Measurements from ENCODE around the gene TBC1D5.
"Not testable (repeated sequence)": the region's sequence is repeated elsewhere in the genome, so short reads cannot be mapped to it uniquely, and the experiment has no call there.

Gene TBC1D5

GRCh38 chr3:17707813-17708543 is 34.5 kb downstream of the TBC1D5 start:
- DNase-seq: no peak

- DNase-seq: not testable (repeated sequence)
These were observed 36.4 kb downstream of the TBC1D5 start for GRCh38 chr3:17705991-17706390.

DNA sequence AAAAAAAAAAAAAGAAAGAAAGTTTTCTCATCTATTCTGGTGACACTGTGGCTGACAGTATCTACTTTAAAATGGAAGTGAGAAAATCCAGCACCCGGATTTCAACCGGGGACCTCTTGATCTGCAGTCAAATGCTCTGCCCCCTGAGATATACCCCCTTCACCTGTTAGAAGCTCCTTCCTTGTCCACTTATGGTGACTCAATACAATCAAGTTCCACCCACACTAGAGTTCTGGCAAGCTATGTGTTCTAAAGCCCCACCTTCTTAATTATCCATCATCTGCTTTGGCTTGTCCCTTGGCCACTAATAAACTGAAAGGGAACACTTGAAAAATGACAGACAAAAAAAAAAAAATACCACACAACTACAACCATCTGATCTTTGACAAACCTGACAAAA is 42.6 kb downstream of the TBC1D5 start:
- DNase-seq: not testable (repeated sequence)

DNA sequence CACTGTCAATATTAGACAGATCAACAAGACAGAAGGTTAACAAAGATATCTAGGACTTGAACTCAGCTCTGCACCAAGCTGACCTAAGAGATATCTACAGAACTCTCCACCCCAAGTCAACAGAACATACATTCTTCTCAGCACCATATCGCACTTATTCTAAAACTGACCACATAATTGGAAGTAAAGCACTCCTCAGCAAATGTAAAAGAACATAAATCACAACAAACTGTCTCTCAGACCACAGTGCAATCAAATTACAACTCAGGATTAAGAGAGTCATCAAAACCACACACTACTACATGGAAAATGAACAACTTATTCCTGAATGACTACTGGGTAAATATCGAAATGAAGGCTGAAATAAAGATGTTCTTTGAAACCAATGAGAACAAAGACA is 46.8 kb downstream of the TBC1D5 start:
- DNase-seq: not testable (repeated sequence)

- not testable (repeated sequence) for DNase-seq
These were observed 48.8 kb downstream of the TBC1D5 start for GRCh38 chr3:17693670-17693999.

GRCh38 chr3:17692846-17693669 is 49.4 kb downstream of the TBC1D5 start:
- DNase-seq: not testable (repeated sequence)

- no peak for DNase-seq
These were observed 54.9 kb downstream of the TBC1D5 start for GRCh38 chr3:17687566-17687965.

- DNase-seq: peak in 1 of 2 experiments; percentile 19
These were observed 55.8 kb downstream of the TBC1D5 start for GRCh38 chr3:17686613-17687012.

GRCh38 chr3:17683542-17684207 is 58.8 kb downstream of the TBC1D5 start:
- DNase-seq: no peak

DNA sequence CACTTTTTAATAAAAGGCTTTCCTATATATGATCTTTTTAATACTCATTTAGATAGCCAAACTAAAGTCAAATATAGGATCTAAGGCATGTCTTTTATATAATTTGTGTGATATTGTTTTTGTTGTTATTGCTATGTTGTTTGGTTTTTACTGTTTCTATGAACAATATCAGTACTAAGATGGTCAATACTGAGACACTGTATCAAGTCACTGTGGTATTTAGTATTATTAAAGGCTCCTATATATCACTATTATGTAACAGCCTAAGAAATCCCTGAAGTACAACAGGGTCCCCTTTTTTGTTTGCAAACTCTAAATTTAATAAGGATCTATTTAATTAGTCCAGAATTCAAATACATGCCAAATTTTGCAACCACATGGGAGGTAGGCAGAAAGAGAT is 61.9 kb downstream of the TBC1D5 start:
- no peak for DNase-seq

DNA sequence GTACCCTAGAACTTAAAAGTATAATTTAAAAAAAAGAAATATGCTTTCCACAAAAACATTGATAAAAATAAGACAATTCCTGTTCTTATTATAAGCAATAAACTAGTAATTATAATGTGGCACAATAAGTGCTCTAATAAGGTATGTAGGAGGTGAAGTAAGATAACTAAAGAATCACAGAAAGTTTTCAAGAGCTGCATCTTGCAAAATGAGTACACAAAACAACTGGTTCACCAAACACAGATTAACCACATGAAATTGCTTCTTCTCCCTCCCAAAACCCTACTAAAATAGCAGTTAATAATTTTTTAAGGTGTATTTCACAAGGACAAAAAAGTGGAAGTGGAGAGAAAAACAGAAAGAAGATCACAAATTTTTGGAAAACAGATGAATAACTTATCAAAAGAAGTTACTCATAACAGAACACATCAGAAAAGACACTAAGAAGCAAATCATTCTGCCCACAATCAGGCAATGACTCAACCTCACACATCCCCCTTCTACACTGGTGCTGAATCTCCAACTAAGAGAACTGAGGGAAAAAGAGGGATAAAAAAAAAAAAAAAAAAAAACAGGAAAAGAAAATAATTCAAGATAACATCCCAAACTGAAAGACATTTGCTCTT is 64.2 kb downstream of the TBC1D5 start:
- DNase-seq: no peak

GRCh38 chr3:17674082-17674686 is 68.2 kb downstream of the TBC1D5 start:
- DNase-seq: no peak

DNA sequence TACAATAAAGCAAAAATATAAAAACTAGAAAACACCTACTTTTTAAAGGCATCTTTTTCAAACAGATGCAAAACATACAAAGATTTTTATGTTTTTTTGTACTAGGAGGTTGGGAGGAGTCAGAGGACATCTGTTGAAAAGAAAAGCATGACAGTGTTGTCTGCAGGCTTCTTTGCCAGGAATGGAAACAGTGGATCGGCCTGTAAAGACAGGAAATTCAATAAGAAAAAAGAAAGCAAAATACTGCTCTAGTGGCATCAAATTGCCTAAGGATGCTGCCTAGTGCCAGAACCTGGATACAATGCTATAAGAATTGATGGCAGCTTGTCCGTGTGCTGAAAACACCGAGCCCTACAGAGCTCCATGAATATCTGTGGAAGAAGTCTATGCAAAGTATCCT is 69.9 kb downstream of the TBC1D5 start:
- no peak for DNase-seq

GRCh38 chr3:17670749-17671148 is 71.7 kb downstream of the TBC1D5 start:
- DNase-seq: no peak

GRCh38 chr3:17664923-17665322 is 77.5 kb downstream of the TBC1D5 start:
- DNase-seq: no peak

DNA sequence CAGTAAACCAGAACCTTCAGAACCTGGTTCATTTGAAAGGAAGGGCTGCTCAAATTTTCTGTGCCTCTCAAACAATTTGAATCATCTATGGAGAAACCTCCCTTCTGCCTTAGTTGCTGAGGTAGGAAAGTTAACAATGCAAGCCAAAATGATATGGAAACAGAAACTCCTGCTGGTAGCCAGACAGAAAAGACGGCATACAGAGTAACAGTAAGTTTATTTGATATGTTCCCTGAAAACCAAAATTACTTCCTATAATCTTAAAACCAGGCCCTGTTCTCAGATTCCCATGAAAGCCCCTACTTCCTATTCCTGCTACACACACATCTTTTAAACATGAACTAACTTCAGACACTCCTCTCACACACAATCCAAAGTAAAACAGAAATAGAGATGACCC is 86.2 kb downstream of the TBC1D5 start:
- DNase-seq: no peak

- DNase-seq: no peak
These were observed 86.7 kb downstream of the TBC1D5 start for GRCh38 chr3:17655743-17656142.

GRCh38 chr3:17649748-17650147 is 92.7 kb downstream of the TBC1D5 start:
- DNase-seq: not testable (repeated sequence)

- not testable (repeated sequence) for DNase-seq
These were observed 93.6 kb downstream of the TBC1D5 start for GRCh38 chr3:17648630-17649355.

- DNase-seq: peak; percentile 81 to 88
These were observed 97.2 kb downstream of the TBC1D5 start for GRCh38 chr3:17645074-17645698.

DNA sequence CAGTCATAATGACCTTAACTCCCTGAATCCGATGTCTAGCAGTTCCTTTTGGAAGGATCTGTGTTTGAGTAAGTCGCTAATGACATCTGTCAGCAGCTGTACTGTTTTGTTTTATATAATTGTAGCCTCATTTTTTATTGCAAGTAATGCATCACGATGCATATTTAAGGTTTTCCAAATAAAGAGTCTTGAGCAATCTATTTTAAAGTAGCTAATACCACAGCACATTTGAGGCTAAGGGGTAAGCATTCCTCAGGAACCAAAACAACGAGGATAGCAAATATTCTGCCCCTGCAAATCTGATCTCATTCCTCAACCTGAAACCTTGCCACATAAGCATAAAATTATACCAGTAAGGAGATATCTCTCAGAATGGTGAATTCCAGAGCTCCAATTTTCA is 98.7 kb downstream of the TBC1D5 start:
- no peak for DNase-seq

DNA sequence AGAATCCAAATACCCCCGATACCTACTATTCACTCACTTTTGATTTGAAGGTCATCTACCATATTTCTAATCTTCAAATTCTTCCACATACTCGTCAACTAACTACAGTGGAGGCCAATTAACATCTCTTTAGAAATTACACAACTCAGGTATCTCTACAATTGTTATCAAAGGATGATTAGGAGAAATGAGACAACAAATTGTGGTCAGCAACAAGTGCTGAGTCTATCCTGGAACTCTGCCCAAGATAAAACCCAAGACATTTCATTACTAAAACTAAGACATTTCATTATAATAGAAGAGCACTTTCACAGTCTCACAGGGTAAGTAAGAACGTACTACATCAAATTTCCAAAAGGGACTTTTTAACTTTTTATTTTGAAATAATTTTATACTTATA is 100.0 kb downstream of the TBC1D5 start:
- DNase-seq: no peak
